Amygdala (tissue), 56 donors: ENCODE data around the gene TUBA3D.
"Not testable (repeated sequence)": the region's sequence is repeated elsewhere in the genome, so short reads cannot be mapped to it uniquely, and the experiment has no call there.

Source experiments
- DNase-seq, 56 donors: peaks; one replicate each; lab custom pipeline; 2025; lab: John Stamatoyannopoulos, UW

The TUBA3D gene

DNA sequence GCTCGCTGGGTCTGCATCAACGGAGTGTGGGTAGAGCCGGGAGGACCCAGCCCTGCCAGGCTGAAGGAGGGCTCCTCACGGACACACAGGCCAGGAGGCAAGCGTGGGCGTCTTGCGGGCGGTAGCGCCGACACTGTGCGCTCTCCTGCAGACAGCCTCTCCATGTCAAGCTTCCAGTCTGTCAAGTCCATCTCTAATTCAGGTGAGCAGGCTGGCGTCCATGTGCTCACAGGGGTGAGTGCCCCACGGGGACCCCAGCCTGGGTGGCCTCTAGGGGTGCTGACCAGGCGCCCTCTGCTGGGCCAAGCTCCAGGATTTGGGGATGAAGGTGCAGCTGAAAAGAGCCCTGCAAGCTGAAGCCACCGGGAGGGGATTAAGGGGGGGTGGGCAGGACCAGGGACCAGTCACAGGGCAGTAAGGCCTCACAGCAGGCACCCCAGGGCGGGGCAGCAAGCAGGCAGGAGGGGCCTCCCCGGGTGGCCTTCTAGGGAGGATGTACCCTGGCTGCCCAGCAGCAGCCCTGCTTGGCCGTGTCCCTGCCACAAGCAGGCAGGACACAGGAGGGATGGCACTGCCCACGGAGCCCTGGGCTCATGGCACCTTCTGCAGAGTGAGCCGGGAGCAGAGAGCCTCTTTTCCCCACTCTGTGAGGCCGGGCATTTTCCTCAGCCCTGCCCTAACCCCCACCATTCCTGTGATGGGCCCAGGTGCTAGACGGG is 54.9 kb downstream of the TUBA3D start:
- DNase-seq: not testable (repeated sequence)

DNA sequence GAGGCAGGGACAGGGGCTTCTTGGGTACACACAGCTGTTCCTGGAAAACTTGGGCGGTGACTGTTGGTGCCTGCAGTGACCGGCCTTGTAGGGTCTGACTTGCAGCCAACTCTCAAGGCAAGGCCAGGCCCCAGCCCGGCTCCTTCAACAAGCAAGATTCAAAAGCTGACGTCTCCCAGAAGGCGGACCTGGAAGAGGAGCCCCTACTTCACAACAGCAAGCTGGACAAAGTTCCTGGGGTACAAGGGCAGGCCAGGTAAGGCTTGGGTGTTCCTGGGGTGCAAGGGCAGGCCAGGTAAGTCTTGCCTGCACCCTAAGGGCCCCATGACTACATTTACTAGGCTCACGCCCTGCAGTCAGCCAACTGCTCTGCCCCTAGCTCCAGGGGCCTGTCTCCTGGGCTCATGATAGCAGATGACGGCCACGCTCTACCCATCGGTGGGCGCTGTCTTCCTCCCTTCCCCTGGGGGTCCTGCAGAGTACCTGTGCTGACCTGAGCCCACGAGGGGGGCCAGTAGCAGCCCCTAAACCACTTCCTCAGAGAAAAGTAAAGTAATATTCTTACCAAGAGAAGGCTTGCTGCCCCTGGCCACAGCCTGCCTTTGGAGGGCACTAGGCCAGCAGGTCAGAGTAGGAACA is 55.7 kb downstream of the TUBA3D start:
- not testable (repeated sequence) for DNase-seq
